ENCODE results near the gene GEMIN7. TPM values are rescaled to one million over a fixed set of nuclear protein-coding genes. Genes with fewer than 3 reads are reported as not detected.

Gene GEMIN7
- total and polyA plus RNA-seq, 2 of the 13 experiments (the other 11 are each of a cell fraction or from before 2014, with no cell fraction given) = 24.1 to 30.6 TPM

DNA sequence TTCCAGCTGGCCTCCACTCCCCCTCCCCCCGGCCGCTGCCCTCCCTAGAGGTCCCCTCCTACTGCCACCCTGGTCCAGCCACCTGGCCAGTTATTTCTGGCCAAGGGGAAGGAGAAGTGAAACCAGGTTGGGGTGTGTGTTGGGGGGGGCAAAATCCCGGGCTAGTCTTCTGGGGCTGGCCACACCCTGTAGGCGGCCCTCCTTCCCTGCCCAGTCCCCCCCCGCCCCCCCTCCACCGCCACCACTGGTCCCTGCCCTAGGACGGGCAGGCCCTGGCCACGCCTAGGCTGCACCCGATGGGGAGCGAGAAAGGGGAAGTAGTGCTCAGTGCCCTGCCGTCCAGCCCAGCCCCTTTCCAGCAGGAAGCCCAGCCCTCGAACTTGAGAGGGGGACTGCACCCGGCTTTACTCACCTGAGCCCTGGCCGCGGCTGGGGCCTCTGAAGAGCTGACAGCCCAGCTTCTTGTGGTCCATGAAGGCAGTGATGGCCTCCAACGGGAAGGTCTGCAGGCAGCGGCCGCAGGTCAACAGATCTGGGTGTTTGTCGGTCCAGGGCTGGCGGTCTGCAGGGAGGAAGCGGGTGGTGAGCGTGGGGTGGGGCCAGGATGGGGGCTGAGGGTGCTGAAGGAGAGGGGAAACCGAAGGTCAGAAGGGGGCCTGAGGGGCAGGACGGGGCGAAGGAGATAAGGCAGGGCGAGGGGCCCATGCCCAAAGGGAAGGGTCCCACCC, 3.6 kb upstream of the GEMIN7 start (continued):
- TF ChIP-seq, protein P1, sequence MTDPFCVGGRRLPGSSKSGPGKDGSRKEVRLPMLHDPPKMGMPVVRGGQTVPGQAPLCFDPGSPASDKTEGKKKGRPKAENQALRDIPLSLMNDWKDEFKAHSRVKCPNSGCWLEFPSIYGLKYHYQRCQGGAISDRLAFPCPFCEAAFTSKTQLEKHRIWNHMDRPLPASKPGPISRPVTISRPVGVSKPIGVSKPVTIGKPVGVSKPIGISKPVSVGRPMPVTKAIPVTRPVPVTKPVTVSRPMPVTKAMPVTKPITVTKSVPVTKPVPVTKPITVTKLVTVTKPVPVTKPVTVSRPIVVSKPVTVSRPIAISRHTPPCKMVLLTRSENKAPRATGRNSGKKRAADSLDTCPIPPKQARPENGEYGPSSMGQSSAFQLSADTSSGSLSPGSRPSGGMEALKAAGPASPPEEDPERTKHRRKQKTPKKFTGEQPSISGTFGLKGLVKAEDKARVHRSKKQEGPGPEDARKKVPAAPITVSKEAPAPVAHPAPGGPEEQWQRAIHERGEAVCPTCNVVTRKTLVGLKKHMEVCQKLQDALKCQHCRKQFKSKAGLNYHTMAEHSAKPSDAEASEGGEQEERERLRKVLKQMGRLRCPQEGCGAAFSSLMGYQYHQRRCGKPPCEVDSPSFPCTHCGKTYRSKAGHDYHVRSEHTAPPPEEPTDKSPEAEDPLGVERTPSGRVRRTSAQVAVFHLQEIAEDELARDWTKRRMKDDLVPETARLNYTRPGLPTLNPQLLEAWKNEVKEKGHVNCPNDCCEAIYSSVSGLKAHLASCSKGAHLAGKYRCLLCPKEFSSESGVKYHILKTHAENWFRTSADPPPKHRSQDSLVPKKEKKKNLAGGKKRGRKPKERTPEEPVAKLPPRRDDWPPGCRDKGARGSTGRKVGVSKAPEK (CRISPR knock-in tag; IDR thresholded peaks at IDR 0.05; ENCODE audit: borderline replicate concordance) = no peak
- TF ChIP-seq, protein P2, sequence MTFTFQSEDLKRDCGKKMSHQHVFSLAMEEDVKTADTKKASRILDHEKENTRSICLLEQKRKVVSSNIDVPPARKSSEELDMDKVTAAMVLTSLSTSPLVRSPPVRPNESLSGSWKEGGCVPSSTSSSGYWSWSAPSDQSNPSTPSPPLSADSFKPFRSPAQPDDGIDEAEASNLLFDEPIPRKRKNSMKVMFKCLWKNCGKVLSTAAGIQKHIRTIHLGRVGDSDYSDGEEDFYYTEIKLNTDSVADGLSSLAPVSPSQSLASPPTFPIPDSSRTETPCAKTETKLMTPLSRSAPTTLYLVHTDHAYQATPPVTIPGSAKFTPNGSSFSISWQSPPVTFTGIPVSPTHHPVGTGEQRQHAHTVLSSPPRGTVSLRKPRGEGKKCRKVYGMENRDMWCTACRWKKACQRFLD (CRISPR knock-in tag; IDR thresholded peaks at IDR 0.05; ENCODE audit: borderline replicate concordance) = no peak
- TF ChIP-seq ZNF224 (CRISPR knock-in tag; IDR thresholded peaks at IDR 0.05) = no peak
- TF ChIP-seq ZNF572 (CRISPR knock-in tag; IDR thresholded peaks at IDR 0.05) = no peak
- TF ChIP-seq ZNF629 (CRISPR knock-in tag; conservative IDR thresholded peaks at IDR 0.05) = no peak
- TF ChIP-seq FIP1L1 (IDR thresholded peaks at IDR 0.05; ENCODE audit: borderline replicate concordance, insufficient read depth, low read depth, low read length) = no peak
- no peak for TF ChIP-seq SNAPC2 (CRISPR knock-in tag; IDR thresholded peaks at IDR 0.05)
- no peak for TF ChIP-seq BHLHE40 (IDR thresholded peaks at IDR 0.05; ENCODE audit: low read length)
- TF ChIP-seq, protein P3, sequence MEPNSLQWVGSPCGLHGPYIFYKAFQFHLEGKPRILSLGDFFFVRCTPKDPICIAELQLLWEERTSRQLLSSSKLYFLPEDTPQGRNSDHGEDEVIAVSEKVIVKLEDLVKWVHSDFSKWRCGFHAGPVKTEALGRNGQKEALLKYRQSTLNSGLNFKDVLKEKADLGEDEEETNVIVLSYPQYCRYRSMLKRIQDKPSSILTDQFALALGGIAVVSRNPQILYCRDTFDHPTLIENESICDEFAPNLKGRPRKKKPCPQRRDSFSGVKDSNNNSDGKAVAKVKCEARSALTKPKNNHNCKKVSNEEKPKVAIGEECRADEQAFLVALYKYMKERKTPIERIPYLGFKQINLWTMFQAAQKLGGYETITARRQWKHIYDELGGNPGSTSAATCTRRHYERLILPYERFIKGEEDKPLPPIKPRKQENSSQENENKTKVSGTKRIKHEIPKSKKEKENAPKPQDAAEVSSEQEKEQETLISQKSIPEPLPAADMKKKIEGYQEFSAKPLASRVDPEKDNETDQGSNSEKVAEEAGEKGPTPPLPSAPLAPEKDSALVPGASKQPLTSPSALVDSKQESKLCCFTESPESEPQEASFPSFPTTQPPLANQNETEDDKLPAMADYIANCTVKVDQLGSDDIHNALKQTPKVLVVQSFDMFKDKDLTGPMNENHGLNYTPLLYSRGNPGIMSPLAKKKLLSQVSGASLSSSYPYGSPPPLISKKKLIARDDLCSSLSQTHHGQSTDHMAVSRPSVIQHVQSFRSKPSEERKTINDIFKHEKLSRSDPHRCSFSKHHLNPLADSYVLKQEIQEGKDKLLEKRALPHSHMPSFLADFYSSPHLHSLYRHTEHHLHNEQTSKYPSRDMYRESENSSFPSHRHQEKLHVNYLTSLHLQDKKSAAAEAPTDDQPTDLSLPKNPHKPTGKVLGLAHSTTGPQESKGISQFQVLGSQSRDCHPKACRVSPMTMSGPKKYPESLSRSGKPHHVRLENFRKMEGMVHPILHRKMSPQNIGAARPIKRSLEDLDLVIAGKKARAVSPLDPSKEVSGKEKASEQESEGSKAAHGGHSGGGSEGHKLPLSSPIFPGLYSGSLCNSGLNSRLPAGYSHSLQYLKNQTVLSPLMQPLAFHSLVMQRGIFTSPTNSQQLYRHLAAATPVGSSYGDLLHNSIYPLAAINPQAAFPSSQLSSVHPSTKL (CRISPR knock-in tag; IDR thresholded peaks at IDR 0.05) = 0 out of 2 replicates have a peak, but pooled peaks have one; percentile 13
- TF ChIP-seq, protein P4, sequence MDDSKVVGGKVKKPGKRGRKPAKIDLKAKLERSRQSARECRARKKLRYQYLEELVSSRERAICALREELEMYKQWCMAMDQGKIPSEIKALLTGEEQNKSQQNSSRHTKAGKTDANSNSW (CRISPR knock-in tag; IDR thresholded peaks at IDR 0.05; ENCODE audit: borderline replicate concordance) = no peak
- peak; percentile 67; the same call in 1 of the 2 replicates for TF ChIP-seq ZNF737 (CRISPR knock-in tag; IDR thresholded peaks at IDR 0.05; ENCODE audit: borderline replicate concordance)
- TF ChIP-seq, protein P5, sequence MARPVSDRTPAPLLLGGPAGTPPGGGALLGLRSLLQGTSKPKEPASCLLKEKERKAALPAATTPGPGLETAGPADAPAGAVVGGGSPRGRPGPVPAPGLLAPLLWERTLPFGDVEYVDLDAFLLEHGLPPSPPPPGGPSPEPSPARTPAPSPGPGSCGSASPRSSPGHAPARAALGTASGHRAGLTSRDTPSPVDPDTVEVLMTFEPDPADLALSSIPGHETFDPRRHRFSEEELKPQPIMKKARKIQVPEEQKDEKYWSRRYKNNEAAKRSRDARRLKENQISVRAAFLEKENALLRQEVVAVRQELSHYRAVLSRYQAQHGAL (CRISPR knock-in tag; IDR thresholded peaks at IDR 0.05; ENCODE audit: not compliant biosample characterization) = no peak
- no peak for TF ChIP-seq HNF4G (IDR thresholded peaks at IDR 0.05; ENCODE audit: borderline replicate concordance, low read depth, low read length)
- peak; percentile 25; the same call in 1 of the 2 replicates for TF ChIP-seq HNF4G (CRISPR knock-in tag; IDR thresholded peaks at IDR 0.05; ENCODE audit: borderline replicate concordance, low read depth)
- no peak for TF ChIP-seq ZBTB1 (CRISPR knock-in tag; IDR thresholded peaks at IDR 0.05; ENCODE audit: borderline replicate concordance)
- no peak for TF ChIP-seq FOXC1 (CRISPR knock-in tag; IDR thresholded peaks at IDR 0.05; ENCODE audit: borderline replicate concordance)
- TF ChIP-seq ZNF232 (CRISPR knock-in tag; IDR thresholded peaks at IDR 0.05; ENCODE audit: borderline replicate concordance) = no peak
- no peak for TF ChIP-seq CBX5 (CRISPR knock-in tag; IDR thresholded peaks at IDR 0.05; ENCODE audit: borderline replicate concordance)
- no peak for TF ChIP-seq ZNF143 (CRISPR knock-in tag; IDR thresholded peaks at IDR 0.05)
- TF ChIP-seq HOXA5 (CRISPR knock-in tag; IDR thresholded peaks at IDR 0.05) = no peak
